Esophagus muscularis mucosa (tissue), 4 donors: ENCODE data around the gene RIMS3. TPM values are rescaled to one million over a fixed set of nuclear protein-coding genes. Genes with fewer than 3 reads are reported as not detected.

Experiments
- DNase-seq: peaks from one replicate; pipeline ENCODE4 v3.0.0-alpha.2; 2017; ENCODE audit errors: extremely low spot score
- H3K27ac ChIP-seq, 4 donors: fragments of 200-600 bp; sonication (generic); replicated peaks in 1 of 4; 1 replicate in 3 of 4; 2 replicates in 1 of 4; pipeline ENCODE4 v1.5.1; 2016 to 2019; ENCODE audit warnings: mild to moderate bottlenecking in 1 of 4
- H3K27me3 ChIP-seq, 4 donors: fragments of 200-600 bp; sonication (generic); one replicate each; pipeline versions ENCODE4 v1.5.1 to v1.6.0; 2016 to 2019
- H3K36me3 ChIP-seq, 4 donors: fragments of 200-600 bp; sonication (generic); one replicate each; pipeline ENCODE4 v1.5.1; 2016 to 2019
- H3K4me1 ChIP-seq, 4 donors: fragments of 200-600 bp; sonication (generic); one replicate each; pipeline ENCODE4 v1.5.1; 2016 to 2019
- H3K4me3 ChIP-seq, 4 donors: fragments of 200-600 bp; sonication (generic); 1 replicate in 2 of 4; 2 replicates in 2 of 4; pipeline ENCODE4 v1.5.1; 2016 to 2019; ENCODE audit warnings: mild to moderate bottlenecking in 4 of 4, moderate library complexity in 1 of 4
- H3K9me3 ChIP-seq, 4 donors: fragments of 200-600 bp; sonication (generic); 1 replicate in 3 of 4; 2 replicates in 1 of 4; pipeline ENCODE4 v1.5.1; 2016 to 2019
- CTCF ChIP-seq, 3 experiments: fragments of 200-600 bp in 2 of 3; fragments of 450-650 bp in 1 of 3; sonication (generic) in 2 of 3; IDR thresholded peaks; one replicate each; pipeline ENCODE4 v1.5.1; 2017 to 2019; ENCODE audit warnings: antibody characterized with exemption in 3 of 3, mild to moderate bottlenecking in 2 of 3, moderate library complexity in 1 of 3
- EP300 ChIP-seq: sonication (generic); formaldehyde crosslinking; IDR thresholded peaks from one replicate; pipeline ENCODE4 v1.6.1; 2017; ENCODE audit warnings: antibody characterized with exemption
- POLR2A ChIP-seq: fragments of 450-650 bp; IDR thresholded peaks from one replicate; pipeline ENCODE4 v1.6.1; 2017; ENCODE audit warnings: antibody characterized with exemption, moderate library complexity, mild to moderate bottlenecking, low read depth
- POLR2AphosphoS5 ChIP-seq, 2 donors: sonication (generic); formaldehyde crosslinking; IDR thresholded peaks; one replicate each; pipeline ENCODE4 v1.6.1; 2017; ENCODE audit warnings: antibody characterized with exemption in 2 of 2
- WGBS: methylation state at CpG from one replicate; pipeline ENCODE4 v1.1.5; 2018; 5-methylcytosine and 5-hydroxymethylcytosine counted together
- intact Hi-C: fragments of 100-400 bp; cut with DNase I; formaldehyde crosslinking; loops from one replicate; pipeline ENCODE4 v1.15.1; 2023
- total RNA-seq, 4 donors: library from RNA; depleted of rRNA; stranded (reverse); fragments of >200 nt; gene quantifications; one replicate each; pipeline versions ENCODE4 v1.1.0 to v1.2.1, GENCODE V29; 2016

RIMS3 gene
- total RNA-seq, 4 donors from 2014 or later = 5.4 to 15.7 (median 9.2) TPM

GRCh38 chr1:40659649-40659947 is 5.9 kb downstream of the RIMS3 start:
- Histone ChIP-seq H3K4me1 (peaks cover 0 to 19% (median 11%) of the 10 kb centered on the region in 4 donors), H3K36me3 (no peaks in the 10 kb centered on the region), H3K27ac (no peak overlapping the region), H3K9me3 (no peaks in the 10 kb centered on the region), H3K4me3 (no peak overlapping the region), H3K27me3 (peaks cover 0 to 8% (median 0%) of the 10 kb centered on the region in 4 donors)
- 75% methylated on average over 7 of the region's 7 CpGs for WGBS
- TF ChIP-seq POLR2AphosphoS5 (IDR thresholded peaks at IDR 0.05) = no peak
- intact Hi-C loops = no loop called here
- DNase-seq = no peak

GRCh38 chr1:40658751-40659648 is 6.5 kb downstream of the RIMS3 start:
- no peaks in the 10 kb centered on the region for H3K9me3 ChIP-seq
- WGBS = 80% methylated on average over 15 of the region's 16 CpGs
- H3K27ac ChIP-seq = no peak overlapping the region
- no peaks in the 10 kb centered on the region for H3K36me3 ChIP-seq
- peaks cover 0 to 16% (median 8%) of the 10 kb centered on the region in 4 donors for H3K4me1 ChIP-seq
- peaks cover 0 to 14% (median 0%) of the 10 kb centered on the region in 4 donors for H3K27me3 ChIP-seq
- no peak overlapping the region for H3K4me3 ChIP-seq
- intact Hi-C loops = no loop called here
- DNase-seq = no peak
- TF ChIP-seq POLR2AphosphoS5 (IDR thresholded peaks at IDR 0.05) (no peak), CTCF (IDR thresholded peaks at IDR 0.05) (no peak), EP300 (no peak), POLR2A (no peak)

GRCh38 chr1:40657046-40657445 is 8.4 kb downstream of the RIMS3 start:
- H3K4me1 ChIP-seq = no peaks in the 10 kb centered on the region
- no peak overlapping the region for H3K4me3 ChIP-seq
- H3K27ac ChIP-seq = no peak overlapping the region
- WGBS = 84% methylated on average over 7 of the region's 7 CpGs
- no peaks in the 10 kb centered on the region for H3K36me3 ChIP-seq
- H3K27me3 ChIP-seq = peaks cover 0 to 21% (median 0%) of the 10 kb centered on the region in 4 donors
- TF ChIP-seq CTCF (IDR thresholded peaks at IDR 0.05) = no peak
- no peak for TF ChIP-seq POLR2AphosphoS5 (IDR thresholded peaks at IDR 0.05)
- TF ChIP-seq POLR2A = no peak
- TF ChIP-seq EP300 = no peak
- H3K9me3 ChIP-seq = no peaks in the 10 kb centered on the region
- DNase-seq = no peak
- intact Hi-C loops = no loop called here

GRCh38 chr1:40653851-40654537 is 11.5 kb downstream of the RIMS3 start:
- Histone ChIP-seq H3K9me3 (no peaks in the 10 kb centered on the region), H3K27me3 (peaks cover 0 to 21% (median 0%) of the 10 kb centered on the region in 4 donors), H3K4me1 (peaks cover 0 to 7% (median 3%) of the 10 kb centered on the region in 4 donors), H3K4me3 (no peak overlapping the region), H3K36me3 (no peaks in the 10 kb centered on the region), H3K27ac (no peak overlapping the region)
- no peak for TF ChIP-seq EP300
- 15% methylated on average over 6 of the region's 35 CpGs for WGBS
- DNase-seq = no peak
- intact Hi-C loops = no loop called here

GRCh38 chr1:40652979-40653378 is 12.5 kb downstream of the RIMS3 start:
- no peak for DNase-seq
- H3K27ac ChIP-seq = no peak overlapping the region
- no peak for TF ChIP-seq POLR2AphosphoS5 (IDR thresholded peaks at IDR 0.05)
- TF ChIP-seq POLR2A = no peak
- TF ChIP-seq EP300 = no peak
- no peak for TF ChIP-seq CTCF (IDR thresholded peaks at IDR 0.05)
- peaks cover 0 to 21% (median 0%) of the 10 kb centered on the region in 4 donors for H3K27me3 ChIP-seq
- peaks cover 0 to 7% (median 3%) of the 10 kb centered on the region in 4 donors for H3K4me1 ChIP-seq
- no peaks in the 10 kb centered on the region for H3K9me3 ChIP-seq
- H3K4me3 ChIP-seq = no peak overlapping the region
- no peaks in the 10 kb centered on the region for H3K36me3 ChIP-seq
- WGBS = 96% methylated on average over 4 of the region's 4 CpGs
- intact Hi-C loops = no loop called here
